ENCODE measurements around the gene SMIM23.

SMIM23 gene

GRCh38 chr5:171785517-171785916 lies at the start of gene SMIM23:
TSS of gene SMIM23 (plus strand) at chr5:171785817. CDS start at chr5:171785872, 55 bp downstream.
- DNase-seq, result no peak

GRCh38 chr5:171736976-171737891 lies 48.4 kb upstream of the SMIM23 start:
- DNase-seq, result no peak

GRCh38 chr5:171738501-171738900 lies 47.1 kb upstream of the SMIM23 start:
- DNase-seq, result no peak

GRCh38 chr5:171739271-171739670 lies 46.3 kb upstream of the SMIM23 start:
- DNase-seq, result no peak

- no peak for DNase-seq
Observed at GRCh38 chr5:171743436-171744076, 42.1 kb upstream of the SMIM23 start.

- no peak for DNase-seq
Observed at GRCh38 chr5:171744264-171744663, 41.4 kb upstream of the SMIM23 start.

GRCh38 chr5:171744882-171745281 lies 40.7 kb upstream of the SMIM23 start:
- DNase-seq, result no peak

DNA sequence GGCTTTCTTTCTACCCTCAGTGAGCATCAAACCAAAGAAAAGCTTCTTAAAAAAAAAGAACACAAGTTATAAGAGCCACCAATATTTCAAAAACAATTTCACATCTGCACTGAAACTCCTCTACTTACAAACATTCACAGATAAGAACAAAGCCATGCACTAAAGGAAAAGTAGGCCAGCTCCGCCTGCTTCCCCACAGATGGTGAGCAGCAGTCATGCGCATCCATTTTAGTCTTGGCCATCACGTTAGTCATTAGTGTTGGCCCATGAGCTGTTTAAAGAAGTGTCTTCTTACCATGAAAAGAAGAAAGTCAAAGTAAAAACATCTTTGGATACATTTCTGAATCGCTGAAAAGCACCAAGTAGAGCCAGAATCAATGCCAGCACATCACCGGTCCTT lies 40.0 kb upstream of the SMIM23 start:
- DNase-seq, result no peak

DNA sequence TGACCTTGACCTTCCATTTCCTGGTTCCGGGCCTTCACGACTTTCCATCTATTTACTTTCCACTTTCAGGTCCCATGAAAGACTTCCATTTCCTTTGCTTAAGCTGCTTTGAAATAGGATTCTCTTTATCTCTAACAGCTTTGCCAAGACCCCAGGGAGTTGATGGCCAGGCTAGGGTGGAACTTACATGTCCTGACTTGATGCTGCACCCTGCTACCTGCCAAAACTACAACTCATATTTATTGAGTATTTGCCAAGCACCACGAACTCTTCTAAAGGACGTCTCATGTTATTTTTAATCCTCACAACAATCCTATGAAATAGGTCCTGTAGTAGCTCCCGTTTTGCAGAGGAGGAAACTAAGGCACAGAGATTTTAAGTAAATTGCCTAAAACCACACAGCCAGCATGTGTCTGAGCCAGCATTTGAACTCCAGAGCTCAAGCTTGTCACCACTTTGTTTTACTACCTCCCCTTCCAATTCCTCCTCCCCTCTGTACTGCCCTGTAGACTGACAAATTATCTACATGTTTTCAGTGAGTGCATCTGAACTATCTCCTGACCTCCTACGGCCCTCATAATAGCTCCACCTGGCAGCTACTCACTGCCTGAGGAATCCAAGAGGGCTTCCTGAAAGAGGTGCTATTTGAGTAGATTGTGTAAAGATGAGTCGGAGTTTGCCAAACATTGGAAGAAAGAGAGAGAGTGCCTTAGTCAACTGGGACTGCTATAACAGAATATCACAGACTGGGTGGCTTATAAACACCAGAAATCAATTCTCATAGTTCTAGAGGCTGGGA lies 38.4 kb upstream of the SMIM23 start:
- no peak for DNase-seq

DNA sequence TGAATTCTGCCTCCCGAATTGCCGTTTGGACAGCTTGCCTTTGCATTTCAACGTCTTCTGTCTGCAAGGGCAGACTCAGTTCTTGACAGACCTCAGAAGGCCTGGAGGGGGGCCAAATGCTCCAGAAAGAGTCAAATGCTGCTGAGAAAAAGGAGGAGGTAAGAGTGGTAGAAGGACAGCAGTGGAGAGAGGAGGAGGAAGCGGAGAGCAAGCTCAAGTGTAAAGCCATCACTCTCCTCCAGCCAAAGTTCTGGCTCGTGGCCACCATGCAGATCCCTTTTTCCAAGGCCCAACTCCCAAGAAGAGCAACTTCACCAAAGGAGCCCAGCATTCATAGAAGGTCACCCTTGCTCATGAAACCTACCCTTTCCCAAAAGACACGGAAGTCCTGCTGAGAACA lies 36.9 kb upstream of the SMIM23 start:
- no peak for DNase-seq

DNA sequence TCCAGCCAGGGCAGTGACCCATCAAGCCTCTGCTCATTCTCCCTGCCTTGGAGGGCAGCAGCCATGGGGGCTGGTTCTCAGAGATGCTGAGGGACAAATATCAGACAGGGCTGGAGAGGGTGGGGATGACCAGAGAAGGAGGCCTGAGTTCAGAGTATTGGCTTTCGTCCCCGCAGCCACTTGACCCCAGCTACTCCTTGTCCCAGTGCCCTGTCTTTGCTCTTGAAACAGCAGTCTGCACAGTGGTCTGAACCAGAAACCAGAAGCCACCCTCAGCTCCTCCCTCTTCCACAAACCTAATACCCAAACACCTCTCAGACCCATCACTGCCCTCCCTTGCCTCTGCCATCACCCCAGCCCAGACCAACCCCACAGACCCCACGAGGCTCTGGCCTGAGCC lies 36.3 kb upstream of the SMIM23 start:
- no peak for DNase-seq

GRCh38 chr5:171750311-171750788 lies 35.3 kb upstream of the SMIM23 start:
- DNase-seq, result no peak

GRCh38 chr5:171755354-171755821 lies 30.2 kb upstream of the SMIM23 start:
- DNase-seq, result no peak

DNA sequence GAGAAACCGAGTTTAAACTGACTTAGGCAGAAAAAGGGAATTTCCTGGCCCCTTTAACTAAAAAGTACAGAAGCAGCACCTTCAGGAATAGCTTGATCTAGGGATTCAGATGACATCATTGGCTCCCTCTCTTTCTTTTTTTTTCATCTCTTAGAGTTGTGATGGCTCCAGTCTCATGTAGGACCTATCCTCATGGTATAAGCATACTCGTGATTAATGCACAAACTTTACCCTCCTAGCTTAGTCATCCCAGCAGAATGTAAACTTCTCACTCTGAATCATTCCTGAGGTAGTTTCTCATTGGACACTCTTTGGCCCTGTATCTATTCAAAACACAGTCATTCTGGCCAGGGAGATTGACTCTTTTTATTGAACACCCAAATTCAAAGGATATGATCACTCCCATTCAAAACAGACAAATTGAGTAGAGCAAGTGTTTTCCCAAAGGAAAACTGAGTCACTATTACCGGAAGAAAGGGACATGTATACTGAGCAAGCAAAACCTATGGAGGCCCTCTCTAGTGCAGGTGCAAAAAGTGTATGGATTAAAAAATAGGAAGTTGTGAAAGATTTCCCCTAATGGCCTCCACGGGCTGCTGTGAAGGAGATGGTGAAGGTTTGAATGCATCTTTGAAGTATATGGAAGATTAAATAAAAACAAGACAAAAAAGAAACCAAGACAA lies 27.6 kb upstream of the SMIM23 start:
- no peak for DNase-seq

DNA sequence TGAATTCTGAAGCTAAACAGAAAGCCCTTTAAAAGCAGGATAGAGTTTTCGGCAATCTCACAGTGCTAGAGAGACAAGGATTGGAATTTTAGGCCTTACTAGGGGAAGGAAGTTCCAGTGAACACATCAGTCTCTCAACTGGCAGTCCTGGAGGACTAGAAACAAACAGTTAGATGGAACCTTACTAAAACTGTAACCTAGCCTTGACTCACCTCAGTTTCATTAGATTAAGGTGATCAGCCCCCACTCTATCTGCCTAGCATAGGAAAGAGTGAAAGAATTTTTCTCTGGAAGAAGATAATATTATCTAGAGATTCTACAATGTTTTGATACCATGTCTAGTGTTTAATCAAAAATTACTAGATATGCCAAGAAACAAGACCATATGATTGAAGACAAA lies 25.8 kb upstream of the SMIM23 start:
- DNase-seq, result no peak

DNA sequence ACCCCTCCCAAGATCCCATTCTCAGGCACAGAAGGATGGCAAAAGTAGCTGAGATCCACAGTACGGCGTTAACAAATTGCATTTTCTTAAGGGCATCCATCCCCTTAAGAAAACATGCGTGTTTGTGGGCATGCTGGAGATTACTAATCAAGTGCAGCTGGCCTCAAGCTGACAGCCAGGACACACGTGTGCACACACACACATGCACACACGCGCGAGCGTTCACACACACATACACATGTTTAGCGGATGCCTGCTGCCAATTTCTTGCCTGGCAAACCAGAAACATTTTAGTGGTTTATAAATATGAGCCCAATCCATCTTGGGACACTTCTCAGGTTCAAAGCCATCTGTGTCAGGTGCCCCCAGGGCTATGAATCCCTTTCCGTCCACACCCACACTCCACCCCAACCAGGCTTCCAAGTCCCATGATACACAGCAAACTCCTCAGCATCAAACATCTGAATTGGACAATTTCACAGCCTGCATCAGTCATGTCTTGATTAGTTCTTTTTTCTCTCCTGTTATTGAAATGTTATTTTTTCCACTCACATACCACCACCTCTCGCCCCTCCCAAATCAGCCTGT lies 23.5 kb upstream of the SMIM23 start:
- no peak for DNase-seq

GRCh38 chr5:171762903-171763302 lies 22.7 kb upstream of the SMIM23 start:
- no peak for DNase-seq

GRCh38 chr5:171764265-171764664 lies 21.4 kb upstream of the SMIM23 start:
- DNase-seq, result no peak

GRCh38 chr5:171766875-171767274 lies 18.7 kb upstream of the SMIM23 start:
- DNase-seq, result no peak

GRCh38 chr5:171770153-171770552 lies 15.5 kb upstream of the SMIM23 start:
- no peak for DNase-seq

DNA sequence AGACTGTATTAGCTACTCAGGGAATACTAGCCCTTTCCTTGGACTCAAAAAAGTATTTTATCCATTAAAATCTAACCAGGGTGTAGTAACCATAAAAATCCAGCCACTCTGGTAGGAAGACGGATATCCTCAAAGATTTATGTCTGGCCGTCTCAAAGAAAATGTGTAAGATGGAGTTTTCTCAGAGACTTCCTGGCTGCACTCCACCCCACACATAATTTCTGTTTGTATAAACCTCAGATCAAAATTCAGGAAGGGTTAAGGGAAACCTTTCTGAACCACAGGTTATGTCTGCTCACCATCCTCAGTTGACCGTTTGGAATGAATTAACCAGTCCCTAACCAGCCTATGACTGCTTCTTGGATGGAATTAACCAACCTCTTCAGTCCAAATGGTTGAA lies 13.8 kb upstream of the SMIM23 start:
- DNase-seq, result no peak

DNA sequence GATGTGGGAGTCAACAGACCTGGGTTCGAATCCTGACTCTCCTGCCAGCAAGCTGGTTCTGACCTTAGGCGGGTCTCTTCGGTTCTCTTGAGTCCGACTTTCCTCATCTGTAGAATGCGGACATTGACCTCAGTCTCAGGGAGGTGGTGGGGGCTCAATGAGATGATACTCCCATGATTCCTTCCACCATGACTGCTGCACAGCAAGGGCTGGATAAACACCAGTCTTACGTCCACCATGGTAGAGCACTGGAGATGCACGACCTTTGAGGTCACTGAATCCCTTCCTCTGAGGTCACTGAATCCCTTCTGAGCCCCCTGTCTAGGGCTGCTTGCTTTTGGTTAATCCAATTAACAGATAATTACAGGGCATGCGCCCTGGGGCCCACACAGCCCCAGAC lies 12.5 kb upstream of the SMIM23 start:
- no peak for DNase-seq
